Spinal cord (tissue), 10 donors: ENCODE results near the gene UQCRQ. TPM values are rescaled to one million over a fixed set of nuclear protein-coding genes. Genes with fewer than 3 reads are reported as not detected.
A peak's percentile ranks its signal among the peaks of the same experiment; 100 is the strongest.

ENCODE experiments used
- DNase-seq, 6 donors: peaks; one replicate each; pipeline versions ENCODE4 v3.0.0 to v3.0.0-alpha.2; 2013 to 2015; ENCODE audit warnings: low spot score in 6 of 6, low read depth in 4 of 6
- H3K27ac ChIP-seq: one replicate; pipeline ENCODE4 v1.5.1; 2013; ENCODE audit warnings: low read depth, low read length, control low read depth
- H3K27me3 ChIP-seq: one replicate; pipeline ENCODE4 v1.6.1; 2013; ENCODE audit warnings: low read length; ENCODE audit not compliant: control insufficient read depth, insufficient read depth
- H3K36me3 ChIP-seq: one replicate; pipeline ENCODE4 v1.6.1; 2013; ENCODE audit warnings: low read length; ENCODE audit not compliant: control insufficient read depth, insufficient read depth
- H3K4me1 ChIP-seq: one replicate; pipeline ENCODE4 v1.6.1; 2013; ENCODE audit warnings: low read length; ENCODE audit not compliant: control insufficient read depth, insufficient read depth
- H3K4me3 ChIP-seq: one replicate; pipeline ENCODE4 v1.5.1; 2013; ENCODE audit warnings: low read depth, low read length, control low read depth
- H3K9me3 ChIP-seq: one replicate; pipeline ENCODE4 v1.6.1; 2013; ENCODE audit warnings: low read length; ENCODE audit not compliant: control insufficient read depth, insufficient read depth
- WGBS: methylation state at CpG from one replicate; pipeline ENCODE4 v1.1.5; 2013; ENCODE audit warnings: missing lambda C conversion rate; ENCODE audit not compliant: insufficient coverage; 5-methylcytosine and 5-hydroxymethylcytosine counted together
- long read RNA-seq, 4 donors: transcript quantifications; one replicate each; lab custom pipeline, GENCODE V29; 2026
- polyA plus RNA-seq, 2 donors: library from polyadenylated mRNA; unstranded; fragments of 120-200 nt; gene quantifications; one replicate each; pipeline ENCODE4 v1.2.1, GENCODE V29; 2013; ENCODE audit not compliant: insufficient read length in 2 of 2
- total RNA-seq, 2 donors: library from RNA; depleted of rRNA in 1 of 2; stranded (reverse); fragments of 120-200 nt in 1 of 2; fragments of >200 nt in 1 of 2; gene quantifications; one replicate each; pipeline versions ENCODE4 v1.2.3 to v1.2.4, GENCODE V29; 2013 to 2014
- donor health status: healthy.

UQCRQ gene
- total RNA-seq (100 to 1,000 TPM; 104 to 407 TPM), polyA plus RNA-seq (100 to 1,000 TPM; 248 to 271 TPM)
- long read RNA-seq, donor 1, transcript UQCRQ-201 (2 exons, 586 nt): minor isoform, 73 of 381 reads
- long read RNA-seq, donor 1, transcript UQCRQ-202 (3 exons, 429 nt): minor isoform, 19 of 381 reads
- long read RNA-seq, donor 1, transcript UQCRQ-203 (3 exons, 839 nt): major isoform, 266 of 381 reads
- long read RNA-seq, donor 1, transcript UQCRQ-205 (2 exons, 258 nt): minor isoform, 13 of 381 reads
- long read RNA-seq, donor 1, partial matches to known transcripts: 0 of 381 reads
- long read RNA-seq, donor 1, other reads (novel, unspliced or antisense): 0 of 381 reads
- long read RNA-seq, donor 2, transcript UQCRQ-203 (3 exons, 839 nt): major isoform, 86 of 122 reads
- long read RNA-seq, donor 2, transcript UQCRQ-201 (2 exons, 586 nt): minor isoform, 27 of 122 reads
- long read RNA-seq, donor 2, partial matches to known transcripts: 0 of 122 reads
- long read RNA-seq, donor 2, other reads (novel, unspliced or antisense): 0 of 122 reads
- long read RNA-seq, donor 3, transcript UQCRQ-203 (3 exons, 839 nt): major isoform, 106 of 143 reads
- long read RNA-seq, donor 3, transcript UQCRQ-202 (3 exons, 429 nt): minor isoform, 7 of 143 reads
- long read RNA-seq, donor 3, transcript UQCRQ-201 (2 exons, 586 nt): minor isoform, 23 of 143 reads
- long read RNA-seq, donor 3, partial matches to known transcripts: 0 of 143 reads
- long read RNA-seq, donor 3, other reads (novel, unspliced or antisense): 0 of 143 reads
- long read RNA-seq, donor 4, transcript UQCRQ-206 (2 exons, 874 nt): minor isoform, 30 of 528 reads
- long read RNA-seq, donor 4, transcript UQCRQ-202 (3 exons, 429 nt): minor isoform, 34 of 528 reads
- long read RNA-seq, donor 4, transcript UQCRQ-203 (3 exons, 839 nt): major isoform, 387 of 528 reads
- long read RNA-seq, donor 4, transcript UQCRQ-201 (2 exons, 586 nt): minor isoform, 70 of 528 reads
- long read RNA-seq, donor 4, partial matches to known transcripts: 0 of 528 reads
- long read RNA-seq, donor 4, other reads (novel, unspliced or antisense): 0 of 528 reads

GRCh38 chr5:132866342-132867045, at the start of gene UQCRQ, which contains the start of gene GDF9:
UQCRQ (plus strand) TSS chr5:132866642; CDS start chr5:132866882, 240 bp downstream.
GDF9 (minus strand) TSS chr5:132866469; CDS start chr5:132864533, 1,936 bp downstream.
- no peaks in the 10 kb centered on the region for H3K9me3 ChIP-seq
- peak; percentile 99 to 100 (median 100) for DNase-seq
- H3K27ac ChIP-seq: peak within 1 kb of the TSS; percentile 98
- 0% methylated on average over 55 of the region's 55 CpGs for WGBS
- peak within 1 kb of the TSS; percentile 97 for H3K4me3 ChIP-seq
- peaks cover 21% of the 10 kb centered on the region for H3K36me3 ChIP-seq
- H3K4me1 ChIP-seq: peaks cover 18% of the 10 kb centered on the region
- no peaks in the 10 kb centered on the region for H3K27me3 ChIP-seq

- no peaks in the 10 kb centered on the region for H3K36me3 ChIP-seq
- H3K27ac ChIP-seq: no peak overlapping the region
- no peak overlapping the region for H3K4me3 ChIP-seq
- H3K9me3 ChIP-seq: no peaks in the 10 kb centered on the region
- no peak for DNase-seq
- H3K4me1 ChIP-seq: peaks cover 37% of the 10 kb centered on the region
- H3K27me3 ChIP-seq: peaks cover 26% of the 10 kb centered on the region
- WGBS: no CpG with 5 or more reads among the region's 1 CpG
These were observed 49.4 kb upstream of the UQCRQ start for GRCh38 chr5:132817011-132817410.

GRCh38 chr5:132819468-132819867, 47.0 kb upstream of the UQCRQ start:
- H3K36me3 ChIP-seq: peaks cover 4% of the 10 kb centered on the region
- no peaks in the 10 kb centered on the region for H3K9me3 ChIP-seq
- peaks cover 13% of the 10 kb centered on the region for H3K27me3 ChIP-seq
- peak overlapping the region; percentile 24 for H3K4me3 ChIP-seq
- no peak overlapping the region for H3K27ac ChIP-seq
- 4% methylated on average over 24 of the region's 26 CpGs for WGBS
- peak in 1 of 6 donors; percentile 71 for DNase-seq
- peaks cover 48% of the 10 kb centered on the region for H3K4me1 ChIP-seq

- no peaks in the 10 kb centered on the region for H3K9me3 ChIP-seq
- H3K4me3 ChIP-seq: no peak overlapping the region
- 6% methylated on average over 9 of the region's 15 CpGs for WGBS
- peaks cover 4% of the 10 kb centered on the region for H3K36me3 ChIP-seq
- peak in 5 of 6 donors; percentile 77 to 95 (median 82) for DNase-seq
- peak overlapping the region; percentile 33 for H3K27ac ChIP-seq
- H3K4me1 ChIP-seq: peaks cover 52% of the 10 kb centered on the region
- peaks cover 16% of the 10 kb centered on the region for H3K27me3 ChIP-seq
These were observed 46.2 kb upstream of the UQCRQ start for GRCh38 chr5:132820162-132820754.

GRCh38 chr5:132821350-132821749, 45.1 kb upstream of the UQCRQ start:
- Histone ChIP-seq H3K36me3 (peaks cover 7% of the 10 kb centered on the region), H3K9me3 (no peaks in the 10 kb centered on the region), H3K4me1 (peaks cover 60% of the 10 kb centered on the region), H3K27ac (peak overlapping the region; percentile 69), H3K27me3 (peaks cover 22% of the 10 kb centered on the region), H3K4me3 (no peak overlapping the region)
- DNase-seq: no peak
- no CpG with 5 or more reads among the region's 3 CpGs for WGBS

GRCh38 chr5:132821791-132822190, 44.7 kb upstream of the UQCRQ start:
- peaks cover 64% of the 10 kb centered on the region for H3K4me1 ChIP-seq
- peak overlapping the region; percentile 69 for H3K27ac ChIP-seq
- DNase-seq: peak in 2 of 6 donors; percentile 33 to 71

GRCh38 chr5:132822650-132823480, 43.6 kb upstream of the UQCRQ start:
- 7% methylated on average over 60 of the region's 68 CpGs for WGBS
- peaks cover 35% of the 10 kb centered on the region for H3K27me3 ChIP-seq
- H3K9me3 ChIP-seq: no peaks in the 10 kb centered on the region
- H3K27ac ChIP-seq: peak overlapping the region; percentile 25
- peak in 2 of 6 donors; percentile 73 to 84 for DNase-seq
- peaks cover 64% of the 10 kb centered on the region for H3K4me1 ChIP-seq
- peak overlapping the region; percentile 18 for H3K4me3 ChIP-seq
- H3K36me3 ChIP-seq: peaks cover 7% of the 10 kb centered on the region

More at GRCh38 chr5:132821791-132822190, 44.7 kb upstream of the UQCRQ start:
- 31% methylated on average over 1 of the region's 1 CpG for WGBS
- H3K36me3 ChIP-seq: peaks cover 7% of the 10 kb centered on the region
- H3K4me3 ChIP-seq: no peak overlapping the region
- H3K9me3 ChIP-seq: no peaks in the 10 kb centered on the region
- peaks cover 26% of the 10 kb centered on the region for H3K27me3 ChIP-seq

- H3K4me3 ChIP-seq: no peak overlapping the region
- H3K4me1 ChIP-seq: peaks cover 64% of the 10 kb centered on the region
- H3K9me3 ChIP-seq: no peaks in the 10 kb centered on the region
- H3K27me3 ChIP-seq: peaks cover 42% of the 10 kb centered on the region
- peaks cover 7% of the 10 kb centered on the region for H3K36me3 ChIP-seq
- no peak overlapping the region for H3K27ac ChIP-seq
- no peak for DNase-seq
- WGBS: 82% methylated on average over 5 of the region's 7 CpGs
These were observed 42.9 kb upstream of the UQCRQ start for GRCh38 chr5:132823481-132824050.
